DND-41 (cell line): ENCODE measurements around the gene IL1RAP.
"Not testable (repeated sequence)": the region's sequence is repeated elsewhere in the genome, so short reads cannot be mapped to it uniquely, and the experiment has no call there.

Experiments
- ATAC-seq: fragments of 200-7000 bp; cut with Tn5 transposase; 3 replicates; pipeline ENCODE4 v1.9.1; 2021; ENCODE audit warnings: low read depth; ENCODE audit not compliant: insufficient read depth
- DNase-seq: peaks from one replicate; pipeline ENCODE4 v3.0.0-alpha.2; 2020
- H2AFZ ChIP-seq: 2 replicates; pipeline ENCODE4 v1.6.0; 2012; ENCODE audit warnings: low read depth, low read length
- H3K27ac ChIP-seq: 2 replicates; pipeline ENCODE4 v1.5.1; 2012; ENCODE audit warnings: low read length, inconsistent platforms
- H3K27me3 ChIP-seq: fragments of 200-600 bp; sonication (generic); 2 replicates; pipeline ENCODE4 v1.6.0; 2012; ENCODE audit warnings: low read length, mild to moderate bottlenecking, inconsistent platforms; ENCODE audit not compliant: insufficient read depth, poor library complexity
- H3K36me3 ChIP-seq: 2 replicates; pipeline ENCODE4 v1.5.1; 2012; ENCODE audit warnings: low read length, inconsistent platforms; ENCODE audit not compliant: insufficient read depth
- H3K4me1 ChIP-seq: 2 replicates; pipeline ENCODE4 v1.5.1; 2012; ENCODE audit warnings: mild to moderate bottlenecking, low read length; ENCODE audit not compliant: insufficient read depth
- H3K4me2 ChIP-seq: 2 replicates; pipeline ENCODE4 v1.6.0; 2012; ENCODE audit warnings: mild to moderate bottlenecking, moderate library complexity, low read length, inconsistent platforms; ENCODE audit not compliant: insufficient read depth
- H3K4me3 ChIP-seq, 2 experiments: fragments of 200-600 bp in 1 of 2; shearing (Covaris generic) in 1 of 2; 2 replicates each; pipeline ENCODE4 v1.5.1; 2012 to 2016; ENCODE audit warnings: inconsistent platforms in 2 of 2, low read length in 2 of 2, mild to moderate bottlenecking in 2 of 2, low read depth in 1 of 2, moderate library complexity in 1 of 2
- H3K79me2 ChIP-seq: 2 replicates; pipeline ENCODE4 v1.6.0; 2012; ENCODE audit warnings: low read length, inconsistent platforms; ENCODE audit not compliant: insufficient read depth
- H3K9ac ChIP-seq: 2 replicates; pipeline ENCODE4 v1.6.0; 2012; ENCODE audit warnings: low read depth, mild to moderate bottlenecking, inconsistent platforms, low read length, moderate library complexity
- H3K9me3 ChIP-seq: 2 replicates; pipeline ENCODE4 v1.5.1; 2012; ENCODE audit warnings: low read length, moderate library complexity, mild to moderate bottlenecking, inconsistent platforms; ENCODE audit not compliant: insufficient read depth, severe bottlenecking
- H4K20me1 ChIP-seq: 2 replicates; pipeline ENCODE4 v1.6.0; 2012; ENCODE audit warnings: low read length; ENCODE audit not compliant: insufficient read depth
- CTCF ChIP-seq: IDR thresholded peaks from 2 replicates; pipeline ENCODE4 v1.5.1; 2012; ENCODE audit warnings: borderline replicate concordance, low read length, moderate library complexity, mild to moderate bottlenecking; ENCODE audit not compliant: poor library complexity, severe bottlenecking; ENCODE audit errors: extremely low read depth
- EZH2 ChIP-seq: IDR thresholded peaks from 3 replicates; pipeline ENCODE4 v1.6.1; 2012; ENCODE audit warnings: borderline replicate concordance, low read depth, mild to moderate bottlenecking, moderate library complexity, low read length, inconsistent platforms; ENCODE audit not compliant: severe bottlenecking

The IL1RAP gene

GRCh38 chr3:190673148-190673547, 159.3 kb downstream of the IL1RAP start:
- Histone ChIP-seq H3K79me2 (no peaks in the 10 kb centered on the region), H3K36me3 (no peaks in the 10 kb centered on the region), H4K20me1 (no peaks in the 10 kb centered on the region), H3K9me3 (peaks cover 1% of the 10 kb centered on the region), H3K27me3 (no peaks in the 10 kb centered on the region), H3K9ac (no peak overlapping the region), H3K27ac (no peak overlapping the region), H3K4me1 (no peaks in the 10 kb centered on the region), H3K4me2 (no peak overlapping the region), H3K4me3 (no peak overlapping the region), H2AFZ (no peak overlapping the region)
- DNase-seq (no peak), ATAC-seq (no peak)
- TF ChIP-seq EZH2 = no peak
- TF ChIP-seq CTCF = no peak

GRCh38 chr3:190676481-190676880, 162.6 kb downstream of the IL1RAP start:
- Histone ChIP-seq H4K20me1 (no peaks in the 10 kb centered on the region), H2AFZ (no peak overlapping the region), H3K36me3 (no peaks in the 10 kb centered on the region), H3K9ac (no peak overlapping the region), H3K4me2 (no peak overlapping the region), H3K4me3 (no peak overlapping the region), H3K27me3 (no peaks in the 10 kb centered on the region), H3K4me1 (no peaks in the 10 kb centered on the region), H3K27ac (no peak overlapping the region), H3K79me2 (no peaks in the 10 kb centered on the region), H3K9me3 (peaks cover 3% of the 10 kb centered on the region)
- ATAC-seq = no peak
- DNase-seq = no peak
- no peak for TF ChIP-seq EZH2
- TF ChIP-seq CTCF = no peak

GRCh38 chr3:190677001-190677400, 163.1 kb downstream of the IL1RAP start:
- Histone ChIP-seq H3K27me3 (no peaks in the 10 kb centered on the region), H3K36me3 (no peaks in the 10 kb centered on the region), H3K4me3 (no peak overlapping the region), H2AFZ (no peak overlapping the region), H3K27ac (no peak overlapping the region), H3K4me2 (no peak overlapping the region), H3K4me1 (no peaks in the 10 kb centered on the region), H4K20me1 (no peaks in the 10 kb centered on the region), H3K79me2 (no peaks in the 10 kb centered on the region), H3K9ac (no peak overlapping the region), H3K9me3 (peaks cover 3% of the 10 kb centered on the region)
- ATAC-seq (no peak), DNase-seq (no peak)
- TF ChIP-seq CTCF = no peak

GRCh38 chr3:190677868-190678267, 164.0 kb downstream of the IL1RAP start:
- not testable (repeated sequence) for H2AFZ ChIP-seq

More at GRCh38 chr3:190677868-190678267, 164.0 kb downstream of the IL1RAP start:
- not testable (repeated sequence) for H3K36me3 ChIP-seq, DNase-seq, H3K27me3 ChIP-seq, H3K4me2 ChIP-seq, H4K20me1 ChIP-seq, H3K9ac ChIP-seq, H3K4me1 ChIP-seq, H3K27ac ChIP-seq, H3K4me3 ChIP-seq, H3K9me3 ChIP-seq, ATAC-seq, H3K79me2 ChIP-seq
